ENCODE data around the gene BRD4.

BRD4 gene

GRCh38 chr19:15332311-15332996, at the start of gene BRD4:
Gene BRD4 (minus strand): TSS chr19:15332539. CDS start chr19:15273099, 59,440 bp downstream.
- TF ChIP-seq, protein P1, sequence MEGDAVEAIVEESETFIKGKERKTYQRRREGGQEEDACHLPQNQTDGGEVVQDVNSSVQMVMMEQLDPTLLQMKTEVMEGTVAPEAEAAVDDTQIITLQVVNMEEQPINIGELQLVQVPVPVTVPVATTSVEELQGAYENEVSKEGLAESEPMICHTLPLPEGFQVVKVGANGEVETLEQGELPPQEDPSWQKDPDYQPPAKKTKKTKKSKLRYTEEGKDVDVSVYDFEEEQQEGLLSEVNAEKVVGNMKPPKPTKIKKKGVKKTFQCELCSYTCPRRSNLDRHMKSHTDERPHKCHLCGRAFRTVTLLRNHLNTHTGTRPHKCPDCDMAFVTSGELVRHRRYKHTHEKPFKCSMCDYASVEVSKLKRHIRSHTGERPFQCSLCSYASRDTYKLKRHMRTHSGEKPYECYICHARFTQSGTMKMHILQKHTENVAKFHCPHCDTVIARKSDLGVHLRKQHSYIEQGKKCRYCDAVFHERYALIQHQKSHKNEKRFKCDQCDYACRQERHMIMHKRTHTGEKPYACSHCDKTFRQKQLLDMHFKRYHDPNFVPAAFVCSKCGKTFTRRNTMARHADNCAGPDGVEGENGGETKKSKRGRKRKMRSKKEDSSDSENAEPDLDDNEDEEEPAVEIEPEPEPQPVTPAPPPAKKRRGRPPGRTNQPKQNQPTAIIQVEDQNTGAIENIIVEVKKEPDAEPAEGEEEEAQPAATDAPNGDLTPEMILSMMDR (IDR thresholded peaks at IDR 0.05; ENCODE audit: low read depth, low read length): no peak
- H3K4me3 ChIP-seq (ENCODE audit: low read depth, low read length): peak within 1 kb of the TSS; percentile 86

GRCh38 chr19:15381864-15382263, 49.5 kb upstream of the BRD4 start:
- H3K4me3 ChIP-seq (ENCODE audit: low read depth, low read length): no peak overlapping the region
- TF ChIP-seq, protein P1 (IDR thresholded peaks at IDR 0.05; ENCODE audit: low read depth, low read length): no peak

DNA sequence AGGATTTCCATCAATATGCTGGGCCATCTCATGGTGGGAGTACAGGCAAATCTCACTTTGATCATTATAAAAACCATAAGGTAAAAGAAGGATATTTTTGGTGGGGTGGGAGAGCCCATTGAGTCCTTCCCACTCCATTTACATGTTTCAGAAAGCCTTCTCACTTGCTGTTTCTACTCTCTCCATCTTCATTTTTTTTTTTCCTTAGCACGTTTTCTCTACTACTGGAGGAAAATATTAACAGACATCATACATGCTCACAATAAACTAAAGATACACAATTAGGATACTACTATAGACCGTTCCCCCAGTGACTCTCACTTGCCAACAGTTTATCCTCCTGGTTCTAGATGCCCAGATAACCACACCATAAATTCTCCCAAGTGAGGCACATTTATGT, 49.1 kb upstream of the BRD4 start:
- H3K4me3 ChIP-seq (ENCODE audit: low read depth, low read length): no peak overlapping the region
- TF ChIP-seq, protein P1 (IDR thresholded peaks at IDR 0.05; ENCODE audit: low read depth, low read length): no peak

DNA sequence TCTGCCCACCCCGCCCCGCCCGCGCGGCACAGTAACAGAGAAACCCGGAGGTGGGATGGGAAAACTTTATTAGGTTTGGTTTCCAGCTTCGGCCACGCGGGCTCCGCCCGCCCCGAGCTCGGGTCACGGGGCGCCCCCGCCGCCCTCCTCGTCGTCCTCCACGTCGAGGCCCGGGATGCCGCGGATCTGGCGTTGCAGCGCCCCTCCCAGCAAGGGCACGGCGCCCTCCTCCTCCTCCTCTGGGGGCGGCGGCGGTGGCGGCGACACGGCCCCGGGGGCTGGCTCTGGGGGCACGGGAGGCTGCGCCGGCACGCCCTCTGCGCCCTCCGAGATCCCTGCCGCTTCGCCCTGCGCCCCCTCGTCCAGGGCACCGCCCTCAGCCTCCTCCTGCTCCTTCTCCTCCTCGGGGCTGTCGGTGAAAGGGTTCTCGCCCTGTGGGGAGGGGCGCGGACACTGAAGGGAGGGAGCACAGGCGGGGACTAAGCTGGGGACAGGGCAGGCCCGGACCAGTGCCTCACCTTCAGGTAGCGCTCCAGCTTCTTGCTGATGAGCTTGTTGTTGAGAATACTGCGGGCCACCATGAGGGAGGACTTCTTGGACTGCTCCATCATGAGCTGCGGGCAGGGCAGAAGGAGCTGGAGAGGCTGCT, 47.8 kb upstream of the BRD4 start:
- peak overlapping the region; percentile 59 for H3K4me3 ChIP-seq (ENCODE audit: low read depth, low read length)
- TF ChIP-seq, protein P1 (IDR thresholded peaks at IDR 0.05; ENCODE audit: low read depth, low read length): no peak

DNA sequence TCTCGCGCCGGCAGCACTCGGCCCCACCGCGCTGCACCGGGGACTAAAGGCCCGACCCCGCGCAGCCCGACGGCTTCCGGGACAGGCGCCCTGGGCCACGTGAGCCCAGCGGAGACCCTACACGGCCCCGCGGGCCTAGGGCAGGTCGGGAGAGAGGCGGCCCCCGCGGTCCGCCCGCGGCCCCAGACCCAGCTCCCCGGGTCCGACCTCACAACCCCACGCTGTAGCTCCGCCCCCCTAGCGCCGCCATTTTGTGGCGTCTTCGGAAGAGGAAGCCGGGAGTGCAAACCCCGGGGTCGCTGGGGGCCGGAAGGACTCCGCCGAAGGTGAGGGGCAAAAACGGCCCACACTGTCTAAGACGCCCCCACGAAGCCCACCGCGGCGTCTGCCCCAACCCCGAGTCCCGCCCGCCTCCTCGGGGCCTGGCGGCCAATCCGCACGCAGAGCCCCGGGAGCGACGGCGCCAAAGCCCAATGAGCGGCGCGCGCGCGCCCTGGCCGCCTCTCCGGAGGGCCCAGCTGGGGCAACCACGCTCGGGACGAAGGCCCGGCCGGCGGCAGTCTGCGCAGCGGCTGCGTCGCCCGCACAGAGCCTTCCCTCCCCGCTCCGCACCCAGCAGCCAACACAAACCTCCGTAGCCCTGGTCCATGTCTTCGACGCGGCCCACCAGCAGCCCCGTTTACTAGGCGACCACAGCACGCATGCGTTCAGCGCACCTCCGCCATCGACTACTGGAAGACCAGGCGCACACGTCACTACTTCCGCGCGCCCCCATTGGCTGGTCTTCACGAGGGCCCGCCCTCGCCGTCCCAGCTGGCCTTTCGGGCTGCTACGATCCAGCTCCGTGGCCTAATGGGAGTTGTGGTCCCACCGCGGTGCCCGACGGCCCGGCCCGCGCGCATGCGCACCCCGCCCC, 47.0 kb upstream of the BRD4 start, which contains the start of gene AKAP8:
AKAP8 (minus strand) TSS at position 705 of the 916 bp plus-strand sequence; CDS start at position 649, 56 bp downstream.
- H3K4me3 ChIP-seq (ENCODE audit: low read depth, low read length): peak within 1 kb of the TSS; percentile 99
- TF ChIP-seq, protein P1 (IDR thresholded peaks at IDR 0.05; ENCODE audit: low read depth, low read length): no peak

GRCh38 chr19:15378534-15379082, 46.3 kb upstream of the BRD4 start:
- TF ChIP-seq, protein P1 (IDR thresholded peaks at IDR 0.05; ENCODE audit: low read depth, low read length): no peak
- H3K4me3 ChIP-seq (ENCODE audit: low read depth, low read length): peak overlapping the region; percentile 99

Data from WI38 (cell line).